IMR-90 (cell line): ENCODE data around the gene ATXN10. TPM values are rescaled to one million over a fixed set of nuclear protein-coding genes. Genes with fewer than 3 reads are reported as not detected.

Experiments
- ATAC-seq: fragments of 200-7000 bp; cut with Tn5 transposase; 2 replicates; pipeline ENCODE4 v1.9.1; 2020; ENCODE audit warnings: low read depth, mild to moderate bottlenecking, moderate library complexity
- BruUV-seq: library from RNA; stranded (reverse); fragments of 400-500 nt; replicated peaks from 2 replicates; lab custom pipeline; 2021; lab: Mats Ljungman, UMichigan
- CTCF ChIA-PET: fragments of 300-600 bp; formaldehyde crosslinking; extraction: SDS; loops from one replicate; lab custom pipeline; 2021; ENCODE audit warnings: antibody characterized with exemption; lab: Yijun Ruan, JAX
- POLR2A ChIA-PET: fragments of 300-600 bp; sonication (Branson Sonifier 250); formaldehyde crosslinking; loops from one replicate; lab custom pipeline; 2022; ENCODE audit warnings: antibody characterized with exemption; ENCODE audit not compliant: unreplicated experiment; lab: Charles Lee
- DNase-seq: peaks from one replicate; pipeline ENCODE4 v3.0.0; 2013
- H2AFZ ChIP-seq: replicated peaks from 2 replicates; pipeline ENCODE3; 2013; ENCODE audit warnings: low read length, mild to moderate bottlenecking; ENCODE audit not compliant: poor library complexity
- H2AK5ac ChIP-seq: 2 replicates; pipeline ENCODE4 v1.6.1; 2013; ENCODE audit warnings: low read depth, low read length, inconsistent platforms
- H2AK9ac ChIP-seq: replicated peaks from 2 replicates; pipeline ENCODE3; 2013; ENCODE audit warnings: mild to moderate bottlenecking, low read depth, low read length, moderate library complexity; ENCODE audit not compliant: poor library complexity
- H2BK120ac ChIP-seq: 2 replicates; pipeline ENCODE4 v1.6.1; 2013; ENCODE audit warnings: low read depth, low read length, inconsistent platforms
- H2BK15ac ChIP-seq: 3 replicates; pipeline ENCODE4 v1.6.1; 2013; ENCODE audit warnings: low read depth, low read length, inconsistent platforms
- H2BK20ac ChIP-seq: 2 replicates; pipeline ENCODE4 v1.6.1; 2013; ENCODE audit warnings: low read depth, mild to moderate bottlenecking, inconsistent platforms, low read length, moderate library complexity
- H2BK5ac ChIP-seq: 2 replicates; pipeline ENCODE4 v1.6.1; 2013; ENCODE audit warnings: mild to moderate bottlenecking, low read depth, low read length, inconsistent platforms; ENCODE audit not compliant: poor library complexity, severe bottlenecking
- H3K14ac ChIP-seq: replicated peaks from 2 replicates; pipeline ENCODE4 v1.6.1; 2013; ENCODE audit warnings: low read depth, low read length, inconsistent platforms
- H3K18ac ChIP-seq: 2 replicates; pipeline ENCODE4 v1.6.1; 2013; ENCODE audit warnings: low read depth, low read length, control low read depth
- H3K23ac ChIP-seq: 2 replicates; pipeline ENCODE4 v1.6.1; 2013; ENCODE audit warnings: low read depth, low read length, inconsistent platforms
- H3K27ac ChIP-seq: 2 replicates; pipeline ENCODE4 v1.5.1; 2013; ENCODE audit warnings: mild to moderate bottlenecking, control low read depth, low read length; ENCODE audit not compliant: insufficient read depth
- H3K27me3 ChIP-seq: 2 replicates; pipeline ENCODE4 v1.6.1; 2013; ENCODE audit warnings: low read length; ENCODE audit not compliant: control insufficient read depth, insufficient read depth
- H3K36me3 ChIP-seq: 2 replicates; pipeline ENCODE4 v1.6.1; 2013; ENCODE audit warnings: low read length, mixed read lengths; ENCODE audit not compliant: control insufficient read depth, insufficient read depth
- H3K4ac ChIP-seq: 2 replicates; pipeline ENCODE4 v1.6.1; 2013; ENCODE audit warnings: low read depth, low read length, inconsistent platforms
- H3K4me1 ChIP-seq: 2 replicates; pipeline ENCODE4 v1.6.1; 2013; ENCODE audit warnings: low read length, mixed read lengths; ENCODE audit not compliant: control insufficient read depth, insufficient read depth
- H3K4me2 ChIP-seq: 2 replicates; pipeline ENCODE4 v1.6.1; 2013; ENCODE audit warnings: low read depth, mild to moderate bottlenecking, control low read depth, low read length, moderate library complexity
- H3K4me3 ChIP-seq: 2 replicates; pipeline ENCODE4 v1.5.1; 2013; ENCODE audit warnings: low read depth, mild to moderate bottlenecking, control low read depth, low read length, moderate library complexity; ENCODE audit not compliant: insufficient read depth
- H3K56ac ChIP-seq: 2 replicates; pipeline ENCODE4 v1.6.1; 2013; ENCODE audit warnings: low read length, inconsistent platforms; ENCODE audit not compliant: insufficient read depth; ENCODE audit errors: extremely low read depth
- H3K79me1 ChIP-seq, 2 experiments: 2 replicates each; pipeline ENCODE4 v1.6.1; 2013; ENCODE audit warnings: low read length in 2 of 2, inconsistent platforms in 1 of 2, low read depth in 1 of 2
- H3K9ac ChIP-seq: 2 replicates; pipeline ENCODE4 v1.6.1; 2013; ENCODE audit warnings: low read depth, low read length, control low read depth
- H3K9me1 ChIP-seq: 2 replicates; pipeline ENCODE4 v1.6.1; 2013; ENCODE audit warnings: low read length, inconsistent platforms; ENCODE audit not compliant: insufficient read depth
- H3K9me3 ChIP-seq: 2 replicates; pipeline ENCODE4 v1.6.1; 2013; ENCODE audit warnings: low read length; ENCODE audit not compliant: control insufficient read depth, insufficient read depth
- H4K20me1 ChIP-seq: 2 replicates; pipeline ENCODE4 v1.6.1; 2013; ENCODE audit warnings: low read length, inconsistent platforms; ENCODE audit not compliant: insufficient read depth
- H4K5ac ChIP-seq: 2 replicates; pipeline ENCODE4 v1.6.1; 2013; ENCODE audit warnings: mild to moderate bottlenecking, low read depth, low read length, control low read depth
- H4K8ac ChIP-seq, 2 experiments: 2 replicates each; pipeline ENCODE4 v1.6.1; 2013; ENCODE audit warnings: low read depth in 2 of 2, low read length in 2 of 2, control low read depth in 1 of 2, inconsistent platforms in 1 of 2
- H4K91ac ChIP-seq: 2 replicates; pipeline ENCODE4 v1.6.1; 2013; ENCODE audit warnings: low read depth, low read length, inconsistent platforms; ENCODE audit not compliant: insufficient read depth
- BHLHE40 ChIP-seq: fragments of 150-350 bp; IDR thresholded peaks from 2 replicates; pipeline ENCODE4 v1.6.1; 2016; ENCODE audit warnings: mild to moderate bottlenecking, low read depth, low read length
- CEBPB ChIP-seq: IDR thresholded peaks from 2 replicates; pipeline ENCODE4 v1.6.1; 2012; ENCODE audit warnings: low read depth, low read length, improper control_type of control experiment
- FOS ChIP-seq: fragments of 150-350 bp; IDR thresholded peaks from 2 replicates; pipeline ENCODE4 v1.6.1; 2016; ENCODE audit warnings: low read depth, low read length
- MAFK ChIP-seq: IDR thresholded peaks from 2 replicates; pipeline ENCODE4 v1.6.1; 2012; ENCODE audit warnings: low read depth, low read length, improper control_type of control experiment
- MAZ ChIP-seq: IDR thresholded peaks from 2 replicates; pipeline ENCODE4 v1.6.1; 2012; ENCODE audit warnings: low read depth, mild to moderate bottlenecking, low read length, improper control_type of control experiment, moderate library complexity, borderline replicate concordance
- MXI1 ChIP-seq: IDR thresholded peaks from 2 replicates; pipeline ENCODE4 v1.6.1; 2012; ENCODE audit warnings: low read depth, mild to moderate bottlenecking, low read length, moderate library complexity, borderline replicate concordance
- NFE2L2 ChIP-seq: fragments of 150-350 bp; IDR thresholded peaks from 2 replicates; pipeline ENCODE4 v1.6.1; 2016; ENCODE audit warnings: low read depth, mild to moderate bottlenecking, low read length
- RAD21 ChIP-seq: IDR thresholded peaks from 2 replicates; pipeline ENCODE4 v1.6.1; 2012; ENCODE audit warnings: low read length, improper control_type of control experiment
- RCOR1 ChIP-seq: IDR thresholded peaks from 2 replicates; pipeline ENCODE4 v1.6.1; 2012; ENCODE audit warnings: mild to moderate bottlenecking, low read length, improper control_type of control experiment; ENCODE audit not compliant: insufficient replicate concordance
- RFX5 ChIP-seq: IDR thresholded peaks from 2 replicates; pipeline ENCODE4 v1.8.0; 2012; ENCODE audit warnings: low read depth, mild to moderate bottlenecking, low read length, moderate library complexity
- USF2 ChIP-seq: fragments of 150-350 bp; IDR thresholded peaks from 2 replicates; pipeline ENCODE4 v1.6.1; 2017; ENCODE audit warnings: mild to moderate bottlenecking, antibody characterized with exemption, low read length, low read depth
- WGBS, 2 experiments: methylation state at CpG; one replicate each; pipeline versions ENCODE4 v1.1.5 to v1.1.7; 2013; ENCODE audit warnings: missing lambda C conversion rate in 2 of 2; ENCODE audit not compliant: insufficient read length in 1 of 2; ENCODE audit errors: extremely low coverage in 2 of 2; 5-methylcytosine and 5-hydroxymethylcytosine counted together
- dilution Hi-C: fragments of 300-500 bp; cut with HindIII; formaldehyde crosslinking; loops from one replicate; pipeline ENCODE4 v1.14.3; 2018; ENCODE audit warnings: low sequenced_read_pairs; ENCODE audit not compliant: unreplicated experiment
- in situ Hi-C: fragments of 300-500 bp; cut with MboI; formaldehyde crosslinking; loops from 3 replicates; pipeline ENCODE4 v1.14.3; 2019; ENCODE audit warnings: low sequenced_read_pairs, inconsistent platforms, mixed read lengths
- intact Hi-C: fragments of 100-400 bp; cut with micrococcal nuclease; formaldehyde crosslinking; loops from 2 replicates; pipeline ENCODE4 v1.10.0; 2022
- polyA plus RNA-seq, 3 experiments: library from polyadenylated mRNA; depleted of rRNA; stranded (reverse); fragments of >200 nt; gene quantifications; 2 replicates each; pipeline ENCODE4 v1.2.3, GENCODE V29; 2012; ENCODE audit warnings: low replicate concordance in 1 of 3
- total RNA-seq: library from RNA; depleted of rRNA; stranded (reverse); fragments of >200 nt; gene quantifications from 2 replicates; pipeline ENCODE4 v1.2.3, GENCODE V29; 2012
- TF ChIP-seq, protein P1 (sequence below): conservative IDR thresholded peaks from 2 replicates; pipeline ENCODE4 v1.5.1; 2012; ENCODE audit warnings: mild to moderate bottlenecking, low read depth, low read length, improper control_type of control experiment

The ATXN10 gene
- total and polyA plus RNA-seq, 2 of the 4 experiments (the other 2 are of a cell fraction): 116 to 231 TPM

DNA sequence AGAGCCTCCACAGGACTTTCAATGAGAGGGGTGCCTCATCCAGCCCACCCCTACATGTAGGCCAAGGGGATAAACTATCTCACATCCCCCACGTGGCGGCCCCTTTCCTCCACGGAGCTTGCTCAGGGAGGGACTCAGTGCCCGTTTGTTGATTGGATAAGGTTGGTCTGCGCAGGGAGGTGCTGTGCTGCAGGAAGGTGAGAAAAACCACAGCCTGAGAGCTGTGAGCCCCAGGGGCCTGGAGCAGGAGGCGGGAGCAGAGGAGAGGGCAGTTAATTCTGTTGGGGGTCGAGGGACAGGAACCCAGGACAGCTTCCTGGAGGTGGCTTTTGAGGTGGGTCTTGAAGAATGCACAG is 31.9 kb upstream of the ATXN10 start:
- in situ Hi-C loops: loop anchor here (5.0 to 10.0 kb wide), 2 partner anchors 225 to 343 kb away; no protein-coding TSS in a partner anchor
- CTCF ChIA-PET: interaction anchor here (0.5 kb wide), 1 partner anchor 322 kb away, joined by 3 read pairs; no protein-coding TSS in a partner anchor

More for the DNA sequence above, 31.9 kb upstream of the ATXN10 start:
- H3K4me1 ChIP-seq: no peaks in the 10 kb centered on the region
- H2BK120ac ChIP-seq: no peak overlapping the region
- no peak overlapping the region for H3K18ac ChIP-seq
- WGBS, 2 experiments: 20% methylated on average over 1 of the region's 7 CpGs; no CpG with 5 or more reads in 1 of the 2 experiments
- no peak overlapping the region for H3K9ac ChIP-seq
- H3K9me3 ChIP-seq: no peaks in the 10 kb centered on the region
- H2BK5ac ChIP-seq: no peak overlapping the region
- H3K4me3 ChIP-seq: no peak overlapping the region
- POLR2A ChIA-PET: no interaction called here
- peaks cover 38% of the 10 kb centered on the region for H3K27me3 ChIP-seq
- H4K8ac ChIP-seq: no peak overlapping the region
- no peak overlapping the region for H3K4me2 ChIP-seq
- no peak overlapping the region for H4K91ac ChIP-seq
- H2BK15ac ChIP-seq: no peak overlapping the region
- no peak overlapping the region for H2BK20ac ChIP-seq
- peak overlapping the region; percentile 87 for H2AK9ac ChIP-seq
- dilution Hi-C loops (no loop called here), intact Hi-C loops (no loop called here)
- H2AK5ac ChIP-seq: no peak overlapping the region
- H4K5ac ChIP-seq: no peak overlapping the region
- TF ChIP-seq MAZ (no peak), CEBPB (no peak), MXI1 (no peak), RCOR1 (no peak), BHLHE40 (no peak), MAFK (no peak), NFE2L2 (no peak), RAD21 (no peak), FOS (no peak), USF2 (no peak), RFX5 (no peak)
- TF ChIP-seq, protein P1, sequence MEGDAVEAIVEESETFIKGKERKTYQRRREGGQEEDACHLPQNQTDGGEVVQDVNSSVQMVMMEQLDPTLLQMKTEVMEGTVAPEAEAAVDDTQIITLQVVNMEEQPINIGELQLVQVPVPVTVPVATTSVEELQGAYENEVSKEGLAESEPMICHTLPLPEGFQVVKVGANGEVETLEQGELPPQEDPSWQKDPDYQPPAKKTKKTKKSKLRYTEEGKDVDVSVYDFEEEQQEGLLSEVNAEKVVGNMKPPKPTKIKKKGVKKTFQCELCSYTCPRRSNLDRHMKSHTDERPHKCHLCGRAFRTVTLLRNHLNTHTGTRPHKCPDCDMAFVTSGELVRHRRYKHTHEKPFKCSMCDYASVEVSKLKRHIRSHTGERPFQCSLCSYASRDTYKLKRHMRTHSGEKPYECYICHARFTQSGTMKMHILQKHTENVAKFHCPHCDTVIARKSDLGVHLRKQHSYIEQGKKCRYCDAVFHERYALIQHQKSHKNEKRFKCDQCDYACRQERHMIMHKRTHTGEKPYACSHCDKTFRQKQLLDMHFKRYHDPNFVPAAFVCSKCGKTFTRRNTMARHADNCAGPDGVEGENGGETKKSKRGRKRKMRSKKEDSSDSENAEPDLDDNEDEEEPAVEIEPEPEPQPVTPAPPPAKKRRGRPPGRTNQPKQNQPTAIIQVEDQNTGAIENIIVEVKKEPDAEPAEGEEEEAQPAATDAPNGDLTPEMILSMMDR: no peak
- H3K56ac ChIP-seq: no peak overlapping the region
- ATAC-seq (no peak), DNase-seq (no peak)
- no peaks in the 10 kb centered on the region for H4K20me1 ChIP-seq
- no peaks in the 10 kb centered on the region for H3K36me3 ChIP-seq
- no peak overlapping the region; the same call in 1 of the 2 replicates for H3K14ac ChIP-seq
- BruUV-seq: no TSS peak
- no peak overlapping the region for H3K27ac ChIP-seq
- H2AFZ ChIP-seq: no peak overlapping the region
- H3K4ac ChIP-seq: no peak overlapping the region
- H3K23ac ChIP-seq: no peak overlapping the region
- no peaks in the 10 kb centered on the region for H3K79me1 ChIP-seq
- 0 out of 2 replicates have a peak, but pooled peaks cover 5% of the 10 kb centered on the region for H3K9me1 ChIP-seq
